ENCODE results near the gene SGK2. TPM values are rescaled to one million over a fixed set of nuclear protein-coding genes. Genes with fewer than 3 reads are reported as not detected.

SGK2 gene
- 0.52 and 1.4 TPM in 2 replicates for total RNA-seq

DNA sequence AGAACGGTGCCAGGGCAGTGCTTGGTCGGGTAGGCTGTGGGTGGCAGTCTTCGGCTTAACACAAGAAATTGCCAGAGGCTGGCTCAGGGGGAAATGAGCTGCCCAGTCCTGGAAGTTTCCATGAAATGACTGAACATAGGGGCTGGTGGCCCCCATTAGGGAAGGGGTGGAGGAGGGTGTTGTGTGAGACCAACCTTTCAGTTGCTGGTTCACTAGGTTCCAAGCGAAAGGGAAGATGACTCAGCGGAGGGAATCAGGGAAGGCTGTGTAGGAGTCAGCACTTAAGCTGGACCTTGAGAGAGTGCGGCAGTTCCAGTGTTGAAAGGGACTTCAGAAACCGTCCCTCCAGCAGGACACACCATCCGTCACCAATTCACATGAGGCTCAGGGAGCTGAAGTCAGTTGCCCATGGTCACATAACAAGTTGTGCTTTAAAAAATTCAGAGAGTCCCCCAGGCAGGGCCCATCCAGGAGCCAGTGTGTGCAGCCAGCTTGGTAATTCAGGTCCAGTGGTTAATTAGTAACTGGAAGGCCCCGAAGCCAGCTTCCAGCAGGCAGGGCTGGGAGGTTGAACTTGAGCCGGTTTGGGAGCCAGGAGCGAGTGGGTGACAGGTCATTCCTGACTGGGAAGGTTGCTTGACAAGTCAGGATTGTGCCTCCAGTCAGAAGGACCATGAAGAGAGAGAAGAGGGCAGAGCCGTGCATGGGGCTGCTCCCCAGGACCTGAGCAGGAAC, at the start of gene SGK2:
Gene SGK2 (plus strand): TSS at position 616 of the 735 bp plus-strand sequence. CDS start 7,469 bp downstream, outside the sequence.

DNA sequence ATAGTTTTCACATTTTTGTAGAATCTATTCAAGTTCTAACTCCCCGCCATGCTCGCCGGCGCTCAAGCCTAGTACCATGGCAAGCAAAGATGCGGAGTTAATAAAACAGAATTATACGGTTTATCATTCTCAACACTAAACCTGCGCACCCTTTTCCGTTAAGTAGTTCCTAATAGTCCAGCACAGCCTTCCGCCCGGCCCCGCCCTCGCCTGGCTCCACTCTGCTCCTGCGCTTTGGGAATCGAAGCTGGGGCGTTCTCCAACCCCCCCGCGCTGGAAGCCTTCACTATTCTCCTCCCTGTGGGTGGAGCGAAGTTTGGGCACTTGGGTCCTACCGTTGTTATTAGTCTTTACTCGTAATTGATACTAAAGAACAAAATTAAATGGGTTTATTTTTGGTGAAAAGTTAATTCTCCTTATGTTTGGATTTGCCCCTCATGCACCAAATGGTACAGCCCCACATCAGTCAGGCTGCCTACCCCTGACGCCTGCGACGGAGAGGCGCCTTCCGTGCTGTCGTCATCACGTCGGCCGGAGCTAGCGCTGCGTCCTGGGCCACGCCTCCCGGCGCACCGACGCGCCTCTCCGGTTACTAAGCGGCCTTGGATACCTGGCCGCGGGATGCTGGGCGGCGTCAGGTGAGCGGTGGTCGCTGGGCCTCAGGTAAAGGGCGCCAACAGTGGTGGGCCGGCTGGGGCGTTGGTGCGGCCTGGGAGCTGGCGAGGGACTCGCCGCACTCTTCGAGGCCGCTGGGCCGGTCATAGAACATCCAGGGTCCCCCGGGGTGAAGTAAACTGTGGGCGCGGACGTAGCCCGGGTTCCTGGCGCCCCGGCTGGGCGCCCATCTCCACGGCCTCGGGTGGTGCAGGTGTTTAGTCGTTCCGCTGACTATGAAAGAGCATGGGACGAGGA, 31.8 kb downstream of the SGK2 start, which contains the start of gene IFT52:
Gene IFT52 (plus strand): TSS at position 546 of the 912 bp plus-strand sequence. CDS start 3,762 bp downstream, outside the sequence.

Other genes starting within 250 kb of the SGK2 start
- gene SRSF6, start 101.1 kb upstream of the SGK2 start, total RNA-seq = 71.2 and 75.0 TPM in 2 replicates
- gene L3MBTL1, start 51.3 kb upstream of the SGK2 start, total RNA-seq = 7.7 and 9.0 TPM in 2 replicates
- 46.4 and 48.3 TPM in 2 replicates for gene IFT52, start 31.9 kb downstream of the SGK2 start, total RNA-seq
- 8.3 and 8.4 TPM in 2 replicates for gene MYBL2, start 108.1 kb downstream of the SGK2 start, total RNA-seq
- gene GTSF1L, start 168.0 kb downstream of the SGK2 start, total RNA-seq = not detected in 2 replicates

Measured in articular chondrocyte of knee joint (primary cell).